ENCODE measurements around the gene CAV2. TPM values are rescaled to one million over a fixed set of nuclear protein-coding genes. Genes with fewer than 3 reads are reported as not detected.

Gene CAV2
- total RNA-seq, 2 donors from 2014 or later, result 0.32 to 3.1 TPM

DNA sequence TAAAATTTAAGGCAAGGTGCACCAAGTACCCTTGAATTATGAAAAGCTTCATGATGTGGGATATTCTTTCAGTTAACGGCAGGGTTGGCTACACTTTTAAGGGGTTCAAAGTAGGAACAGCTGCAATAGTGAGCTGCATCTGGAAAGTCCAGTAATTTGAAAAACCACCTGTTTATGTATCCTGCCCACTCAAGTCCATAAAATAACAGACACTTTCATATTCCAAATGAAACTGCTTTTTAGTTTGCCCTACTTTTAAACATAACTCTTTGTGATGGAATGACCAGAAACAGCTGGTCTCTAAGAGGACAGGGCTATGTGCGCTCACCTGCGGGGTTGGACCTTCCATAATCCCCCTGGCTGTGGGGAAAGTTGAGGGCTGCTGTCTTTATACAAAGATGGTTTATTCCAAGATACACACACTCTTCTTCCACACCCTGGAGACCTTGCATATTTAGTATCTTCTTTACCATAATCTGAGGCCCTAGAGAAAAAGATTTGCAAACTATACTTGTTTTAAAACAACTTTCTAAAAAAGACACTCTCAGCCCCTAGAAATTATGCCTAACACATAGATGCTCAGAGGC is 32.7 kb downstream of the CAV2 start:
- no peak overlapping the region for H3K4me3 Mint-ChIP-seq
- ATAC-seq, result no peak

GRCh38 chr7:116534790-116535189 is 35.3 kb downstream of the CAV2 start:
- Mint-ChIP-seq H3K4me1 (no peaks in the 10 kb centered on the region), H3K27me3 (peaks cover 58% of the 10 kb centered on the region), H3K36me3 (ENCODE audit: low read depth) (peaks cover 2% of the 10 kb centered on the region), H3K4me3 (no peak overlapping the region), H3K27ac (no peak overlapping the region)
- ATAC-seq, result no peak
- no peak for DNase-seq
- H3K9me3 ChIP-seq (ENCODE audit: control insufficient read depth, low read length, poor library complexity, severe bottlenecking), result no peaks in the 10 kb centered on the region

More for the DNA sequence above, 32.7 kb downstream of the CAV2 start:
- H3K27me3 Mint-ChIP-seq, result peaks cover 48% of the 10 kb centered on the region
- no peaks in the 10 kb centered on the region for H3K9me3 ChIP-seq (ENCODE audit: control insufficient read depth, low read length, poor library complexity, severe bottlenecking)
- peaks cover 2% of the 10 kb centered on the region for H3K36me3 Mint-ChIP-seq (ENCODE audit: low read depth)
- H3K27ac Mint-ChIP-seq, result no peak overlapping the region
- H3K4me1 Mint-ChIP-seq, result no peaks in the 10 kb centered on the region
- no peak for DNase-seq

DNA sequence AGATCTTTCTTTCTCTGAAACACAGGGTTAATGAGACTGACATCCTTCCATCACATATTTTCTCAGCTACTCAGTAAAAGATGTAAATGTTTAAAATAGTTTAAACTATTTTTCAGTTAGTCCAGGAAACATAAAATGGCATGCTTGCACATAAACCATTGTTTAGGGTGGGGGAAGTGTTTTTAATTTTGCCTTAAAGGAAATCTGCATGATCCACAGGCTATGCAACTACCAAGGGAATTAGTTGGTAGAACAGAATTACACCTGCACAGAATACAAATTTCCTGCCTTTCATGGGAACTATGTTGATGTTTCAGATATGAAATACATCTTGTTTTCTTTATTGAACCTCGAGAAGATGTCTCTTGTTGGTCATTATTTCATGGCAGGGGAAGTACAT is 35.9 kb downstream of the CAV2 start:
- no peak for DNase-seq
- H3K9me3 ChIP-seq (ENCODE audit: control insufficient read depth, low read length, poor library complexity, severe bottlenecking), result no peaks in the 10 kb centered on the region
- peaks cover under 1% of the 10 kb centered on the region for H3K36me3 Mint-ChIP-seq (ENCODE audit: low read depth)
- no peak overlapping the region for H3K4me3 Mint-ChIP-seq
- H3K27me3 Mint-ChIP-seq, result peaks cover 54% of the 10 kb centered on the region
- ATAC-seq, result no peak
- H3K27ac Mint-ChIP-seq, result no peak overlapping the region
- no peaks in the 10 kb centered on the region for H3K4me1 Mint-ChIP-seq

GRCh38 chr7:116538138-116538537 is 38.6 kb downstream of the CAV2 start:
- no peak for DNase-seq
- no peaks in the 10 kb centered on the region for H3K9me3 ChIP-seq (ENCODE audit: control insufficient read depth, low read length, poor library complexity, severe bottlenecking)
- no peak overlapping the region for H3K27ac Mint-ChIP-seq
- H3K27me3 Mint-ChIP-seq, result peaks cover 51% of the 10 kb centered on the region
- ATAC-seq, result no peak
- H3K36me3 Mint-ChIP-seq (ENCODE audit: low read depth), result no peaks in the 10 kb centered on the region
- no peaks in the 10 kb centered on the region for H3K4me1 Mint-ChIP-seq
- H3K4me3 Mint-ChIP-seq, result no peak overlapping the region

DNA sequence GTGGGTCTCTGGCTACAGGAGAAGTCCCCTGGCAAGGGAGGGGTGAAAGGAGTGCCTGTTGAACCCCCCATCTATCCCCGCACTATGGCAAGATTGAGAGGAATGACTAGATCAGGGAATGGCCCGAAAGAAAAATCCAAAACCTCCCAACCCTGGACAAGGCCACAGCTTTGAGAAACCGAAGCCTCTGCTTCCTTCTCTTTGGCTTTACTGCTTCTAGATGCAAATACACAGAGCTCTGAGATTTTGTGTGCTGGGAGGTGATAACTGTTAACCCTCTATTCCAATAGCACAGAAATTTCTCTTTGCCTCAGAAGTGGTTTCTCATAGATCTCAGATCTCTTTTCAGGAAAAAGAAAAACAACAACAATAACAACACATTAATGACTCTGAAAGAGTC is 40.3 kb downstream of the CAV2 start:
- Mint-ChIP-seq H3K36me3 (ENCODE audit: low read depth) (no peaks in the 10 kb centered on the region), H3K4me3 (no peak overlapping the region), H3K27me3 (peaks cover 67% of the 10 kb centered on the region), H3K4me1 (no peaks in the 10 kb centered on the region), H3K27ac (no peak overlapping the region)
- DNase-seq (no peak), ATAC-seq (no peak)
- H3K9me3 ChIP-seq (ENCODE audit: control insufficient read depth, low read length, poor library complexity, severe bottlenecking), result no peaks in the 10 kb centered on the region

- Mint-ChIP-seq H3K36me3 (ENCODE audit: low read depth) (no peaks in the 10 kb centered on the region), H3K4me3 (no peak overlapping the region), H3K27me3 (peaks cover 70% of the 10 kb centered on the region), H3K27ac (no peak overlapping the region), H3K4me1 (no peaks in the 10 kb centered on the region)
- H3K9me3 ChIP-seq (ENCODE audit: control insufficient read depth, low read length, poor library complexity, severe bottlenecking), result no peaks in the 10 kb centered on the region
- DNase-seq, result no peak
- no peak for ATAC-seq
Observed at GRCh38 chr7:116540743-116541142, 41.2 kb downstream of the CAV2 start.

- Mint-ChIP-seq H3K4me1 (no peaks in the 10 kb centered on the region), H3K27me3 (peaks cover 63% of the 10 kb centered on the region), H3K4me3 (no peak overlapping the region), H3K36me3 (ENCODE audit: low read depth) (no peaks in the 10 kb centered on the region), H3K27ac (no peak overlapping the region)
- DNase-seq, result no peak
- no peaks in the 10 kb centered on the region for H3K9me3 ChIP-seq (ENCODE audit: control insufficient read depth, low read length, poor library complexity, severe bottlenecking)
- no peak for ATAC-seq
Observed at GRCh38 chr7:116541951-116542350, 42.4 kb downstream of the CAV2 start.

GRCh38 chr7:116542618-116543017 is 43.1 kb downstream of the CAV2 start:
- ATAC-seq (no peak), DNase-seq (no peak)
- Mint-ChIP-seq H3K4me1 (peaks cover 1% of the 10 kb centered on the region), H3K27me3 (peaks cover 65% of the 10 kb centered on the region), H3K36me3 (ENCODE audit: low read depth) (no peaks in the 10 kb centered on the region), H3K4me3 (no peak overlapping the region), H3K27ac (no peak overlapping the region)
- H3K9me3 ChIP-seq (ENCODE audit: control insufficient read depth, low read length, poor library complexity, severe bottlenecking), result no peaks in the 10 kb centered on the region

- Mint-ChIP-seq H3K36me3 (ENCODE audit: low read depth) (no peaks in the 10 kb centered on the region), H3K4me3 (no peak overlapping the region), H3K27me3 (peaks cover 65% of the 10 kb centered on the region), H3K4me1 (peaks cover 2% of the 10 kb centered on the region), H3K27ac (no peak overlapping the region)
- ATAC-seq (no peak), DNase-seq (no peak)
- H3K9me3 ChIP-seq (ENCODE audit: control insufficient read depth, low read length, poor library complexity, severe bottlenecking), result no peaks in the 10 kb centered on the region
Observed at GRCh38 chr7:116543664-116544063, 44.1 kb downstream of the CAV2 start.

- ATAC-seq, result no peak
- Mint-ChIP-seq H3K27ac (no peak overlapping the region), H3K27me3 (peaks cover 62% of the 10 kb centered on the region), H3K4me1 (peaks cover 5% of the 10 kb centered on the region), H3K4me3 (no peak overlapping the region), H3K36me3 (ENCODE audit: low read depth) (no peaks in the 10 kb centered on the region)
- no peak for DNase-seq
- H3K9me3 ChIP-seq (ENCODE audit: control insufficient read depth, low read length, poor library complexity, severe bottlenecking), result no peaks in the 10 kb centered on the region
Observed at GRCh38 chr7:116544487-116544886, 44.9 kb downstream of the CAV2 start.

- Mint-ChIP-seq H3K27me3 (peaks cover 68% of the 10 kb centered on the region), H3K27ac (no peak overlapping the region), H3K4me3 (no peak overlapping the region), H3K4me1 (peaks cover 5% of the 10 kb centered on the region), H3K36me3 (ENCODE audit: low read depth) (no peaks in the 10 kb centered on the region)
- ATAC-seq, result no peak
- no peaks in the 10 kb centered on the region for H3K9me3 ChIP-seq (ENCODE audit: control insufficient read depth, low read length, poor library complexity, severe bottlenecking)
- no peak for DNase-seq
Observed at GRCh38 chr7:116545411-116545993, 46.0 kb downstream of the CAV2 start.

DNA sequence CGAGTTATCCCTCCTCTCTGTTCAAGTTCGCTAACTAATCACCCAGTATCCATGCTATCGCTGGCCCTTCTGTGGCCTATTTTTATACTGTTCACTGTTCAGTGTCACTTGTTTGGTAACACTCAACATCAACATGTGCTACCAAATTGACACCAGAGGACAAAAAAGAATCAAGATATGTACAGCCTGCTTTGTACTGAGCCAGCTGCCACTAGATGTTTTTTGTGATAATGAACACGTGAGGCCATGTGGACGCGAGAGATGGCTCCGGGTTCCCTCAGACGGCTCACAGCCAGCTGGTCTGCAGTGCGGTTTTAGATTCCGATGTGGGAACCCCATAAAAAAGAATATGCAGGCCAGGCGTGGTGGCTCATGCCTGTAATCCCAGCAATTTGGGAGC is 46.5 kb downstream of the CAV2 start:
- no peak for DNase-seq
- H3K9me3 ChIP-seq (ENCODE audit: control insufficient read depth, low read length, poor library complexity, severe bottlenecking), result no peaks in the 10 kb centered on the region
- H3K27me3 Mint-ChIP-seq, result peaks cover 65% of the 10 kb centered on the region
- no peak overlapping the region for H3K27ac Mint-ChIP-seq
- peaks cover 5% of the 10 kb centered on the region for H3K4me1 Mint-ChIP-seq
- H3K4me3 Mint-ChIP-seq, result no peak overlapping the region
- ATAC-seq, result no peak
- no peaks in the 10 kb centered on the region for H3K36me3 Mint-ChIP-seq (ENCODE audit: low read depth)

GRCh38 chr7:116546916-116547315 is 47.4 kb downstream of the CAV2 start:
- no peak for DNase-seq
- no peak overlapping the region for H3K4me3 Mint-ChIP-seq
- no peaks in the 10 kb centered on the region for H3K36me3 Mint-ChIP-seq (ENCODE audit: low read depth)
- peaks cover 5% of the 10 kb centered on the region for H3K4me1 Mint-ChIP-seq
- no peak for ATAC-seq
- peaks cover 60% of the 10 kb centered on the region for H3K27me3 Mint-ChIP-seq
- no peak overlapping the region for H3K27ac Mint-ChIP-seq
- no peaks in the 10 kb centered on the region for H3K9me3 ChIP-seq (ENCODE audit: control insufficient read depth, low read length, poor library complexity, severe bottlenecking)

GRCh38 chr7:116547347-116547746 is 47.8 kb downstream of the CAV2 start:
- no peak for ATAC-seq
- no peak for DNase-seq
- no peak overlapping the region for H3K27ac Mint-ChIP-seq
- no peaks in the 10 kb centered on the region for H3K9me3 ChIP-seq (ENCODE audit: control insufficient read depth, low read length, poor library complexity, severe bottlenecking)
- peaks cover 60% of the 10 kb centered on the region for H3K27me3 Mint-ChIP-seq
- H3K36me3 Mint-ChIP-seq (ENCODE audit: low read depth), result no peaks in the 10 kb centered on the region
- H3K4me3 Mint-ChIP-seq, result no peak overlapping the region
- H3K4me1 Mint-ChIP-seq, result peaks cover 5% of the 10 kb centered on the region
